Thyroid gland (tissue), 4 donors: ENCODE measurements around the gene TAF4B.

Experiments
- CTCF ChIP-seq, 6 experiments: fragments of 200-600 bp in 3 of 6; fragments of 450-650 bp in 3 of 6; sonication (generic) in 3 of 6; IDR thresholded peaks; one replicate each; pipeline ENCODE4 v1.5.1; 2016 to 2019; ENCODE audit warnings: antibody characterized with exemption in 6 of 6, mild to moderate bottlenecking in 2 of 6, inconsistent platforms in 1 of 6, moderate library complexity in 1 of 6
- POLR2A ChIP-seq, 2 donors: fragments of 450-650 bp; IDR thresholded peaks; one replicate each; pipeline ENCODE4 v1.6.1; 2017; ENCODE audit warnings: antibody characterized with exemption in 2 of 2, mild to moderate bottlenecking in 2 of 2, moderate library complexity in 1 of 2

- TF ChIP-seq CTCF (IDR thresholded peaks at IDR 0.05) (no peak), POLR2A (IDR thresholded peaks at IDR 0.05) (no peak)
Measured at GRCh38 chr18:26320686-26321085, 94.4 kb downstream of the TAF4B start.
